ENCODE data around the gene ARL15.

The ARL15 gene

DNA sequence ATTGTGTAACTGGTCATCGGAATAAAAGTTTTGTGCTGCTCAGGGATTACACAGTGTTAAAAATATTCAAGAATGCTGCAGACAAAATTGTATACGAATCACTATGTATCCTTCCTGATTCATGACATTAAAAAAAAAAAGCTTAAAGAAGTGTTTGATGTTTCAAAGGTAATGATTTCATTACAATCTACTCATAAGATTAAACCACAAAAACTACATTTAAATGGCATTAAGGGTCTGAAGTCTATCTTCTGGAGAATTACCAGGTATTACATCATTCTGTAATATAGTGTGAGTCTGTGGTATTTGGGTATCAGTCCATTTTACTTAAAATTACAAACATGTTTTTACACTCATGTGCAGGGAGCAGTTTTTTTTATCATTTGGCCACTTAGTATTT, 425.5 kb downstream of the ARL15 start:
- Histone ChIP-seq H2BK5ac (ENCODE audit: low read depth, low read length, poor library complexity) (no peak overlapping the region), H2AK5ac (ENCODE audit: low read length) (no peak overlapping the region), H3K4ac (ENCODE audit: low read depth, low read length) (no peak overlapping the region), H3K18ac (ENCODE audit: low read length) (no peak overlapping the region), H3K4me1 (ENCODE audit: control insufficient read depth in 1 of 2, insufficient read depth in 2 of 2, low read length in 2 of 2) (no peaks in the 10 kb centered on the region), H3K27ac (ENCODE audit: low read depth, low read length) (no peak overlapping the region), H4K12ac (ENCODE audit: low read depth, low read length) (no peak overlapping the region), H3K79me2 (ENCODE audit: control insufficient read depth, insufficient read depth, low read length, poor library complexity) (no peaks in the 10 kb centered on the region), H4K91ac (ENCODE audit: low read depth, low read length) (no peak overlapping the region), H3K9me3 (ENCODE audit: insufficient read depth, low read depth, low read length) (no peaks in the 10 kb centered on the region), H3K23ac (ENCODE audit: low read length) (no peak overlapping the region), H4K8ac (ENCODE audit: low read depth, low read length) (no peak overlapping the region), H2AFZ (ENCODE audit: insufficient read depth, low read length, poor library complexity) (no peak overlapping the region), H3K27me3 (ENCODE audit: insufficient read depth, low read length) (no peaks in the 10 kb centered on the region), H3K4me2 (ENCODE audit: low read length) (no peak overlapping the region), H3K14ac (ENCODE audit: low read length) (no peak overlapping the region), H3K4me3 (ENCODE audit: low read depth, low read length) (no peak overlapping the region), H3K36me3 (ENCODE audit: control insufficient read depth in 1 of 2, insufficient read depth in 2 of 2, low read length in 2 of 2) (no peaks in the 10 kb centered on the region), H3K9ac (ENCODE audit: low read length) (no peak overlapping the region), H2BK12ac (ENCODE audit: low read length) (no peak overlapping the region), H3K79me1 (ENCODE audit: low read length) (no peaks in the 10 kb centered on the region), H2BK120ac (ENCODE audit: insufficient read depth, low read length, poor library complexity) (no peak overlapping the region)
- WGBS (ENCODE audit: extremely low coverage, insufficient coverage, insufficient read length) = no CpG with 5 or more reads among the region's 2 CpGs
- DNase-seq = no peak

GRCh38 chr5:53884417-53884816, 426.0 kb downstream of the ARL15 start:
- Histone ChIP-seq H2AFZ (ENCODE audit: insufficient read depth, low read length, poor library complexity) (no peak overlapping the region), H3K79me2 (ENCODE audit: control insufficient read depth, insufficient read depth, low read length, poor library complexity) (no peaks in the 10 kb centered on the region), H3K4me1 (ENCODE audit: control insufficient read depth in 1 of 2, insufficient read depth in 2 of 2, low read length in 2 of 2) (no peaks in the 10 kb centered on the region), H2BK5ac (ENCODE audit: low read depth, low read length, poor library complexity) (no peak overlapping the region), H3K23ac (ENCODE audit: low read length) (no peak overlapping the region), H2BK120ac (ENCODE audit: insufficient read depth, low read length, poor library complexity) (no peak overlapping the region), H3K4ac (ENCODE audit: low read depth, low read length) (no peak overlapping the region), H3K27ac (ENCODE audit: low read depth, low read length) (no peak overlapping the region), H4K91ac (ENCODE audit: low read depth, low read length) (no peak overlapping the region), H2AK5ac (ENCODE audit: low read length) (no peak overlapping the region), H3K9ac (ENCODE audit: low read length) (no peak overlapping the region), H4K12ac (ENCODE audit: low read depth, low read length) (no peak overlapping the region), H2BK12ac (ENCODE audit: low read length) (no peak overlapping the region), H3K4me3 (ENCODE audit: low read depth, low read length) (no peak overlapping the region), H3K27me3 (ENCODE audit: insufficient read depth, low read length) (no peaks in the 10 kb centered on the region), H3K9me3 (ENCODE audit: insufficient read depth, low read depth, low read length) (no peaks in the 10 kb centered on the region), H3K36me3 (ENCODE audit: control insufficient read depth in 1 of 2, insufficient read depth in 2 of 2, low read length in 2 of 2) (no peaks in the 10 kb centered on the region), H4K8ac (ENCODE audit: low read depth, low read length) (no peak overlapping the region), H3K18ac (ENCODE audit: low read length) (no peak overlapping the region), H3K14ac (ENCODE audit: low read length) (no peak overlapping the region), H3K4me2 (ENCODE audit: low read length) (no peak overlapping the region), H3K79me1 (ENCODE audit: low read length) (no peaks in the 10 kb centered on the region)
- no peak for DNase-seq
- no CpG with 5 or more reads among the region's 14 CpGs for WGBS (ENCODE audit: extremely low coverage, insufficient coverage, insufficient read length)

GRCh38 chr5:53882676-53883031, 427.7 kb downstream of the ARL15 start:
- no peak overlapping the region for H2AK5ac ChIP-seq (ENCODE audit: low read length)
- H3K27me3 ChIP-seq (ENCODE audit: insufficient read depth, low read length) = no peaks in the 10 kb centered on the region
- H3K27ac ChIP-seq (ENCODE audit: low read depth, low read length) = no peak overlapping the region
- H3K79me1 ChIP-seq (ENCODE audit: low read length) = no peaks in the 10 kb centered on the region
- no peak overlapping the region for H3K4ac ChIP-seq (ENCODE audit: low read depth, low read length)
- H2AFZ ChIP-seq (ENCODE audit: insufficient read depth, low read length, poor library complexity) = no peak overlapping the region
- no peak for DNase-seq
- no peak overlapping the region for H3K23ac ChIP-seq (ENCODE audit: low read length)
- no peaks in the 10 kb centered on the region for H3K9me3 ChIP-seq (ENCODE audit: insufficient read depth, low read depth, low read length)
- no peaks in the 10 kb centered on the region for H3K79me2 ChIP-seq (ENCODE audit: control insufficient read depth, insufficient read depth, low read length, poor library complexity)
- no peak overlapping the region for H2BK120ac ChIP-seq (ENCODE audit: insufficient read depth, low read length, poor library complexity)
- H2BK12ac ChIP-seq (ENCODE audit: low read length) = no peak overlapping the region
- no peak overlapping the region for H3K4me3 ChIP-seq (ENCODE audit: low read depth, low read length)
- no peak overlapping the region for H4K12ac ChIP-seq (ENCODE audit: low read depth, low read length)
- H3K9ac ChIP-seq (ENCODE audit: low read length) = no peak overlapping the region
- no peak overlapping the region for H4K8ac ChIP-seq (ENCODE audit: low read depth, low read length)
- no peak overlapping the region for H3K18ac ChIP-seq (ENCODE audit: low read length)
- no peaks in the 10 kb centered on the region for H3K4me1 ChIP-seq (ENCODE audit: control insufficient read depth in 1 of 2, insufficient read depth in 2 of 2, low read length in 2 of 2)
- no peak overlapping the region for H2BK5ac ChIP-seq (ENCODE audit: low read depth, low read length, poor library complexity)
- no peaks in the 10 kb centered on the region for H3K36me3 ChIP-seq (ENCODE audit: control insufficient read depth in 1 of 2, insufficient read depth in 2 of 2, low read length in 2 of 2)
- no peak overlapping the region for H4K91ac ChIP-seq (ENCODE audit: low read depth, low read length)
- no peak overlapping the region for H3K4me2 ChIP-seq (ENCODE audit: low read length)
- no peak overlapping the region for H3K14ac ChIP-seq (ENCODE audit: low read length)

GRCh38 chr5:53882006-53882675, 428.2 kb downstream of the ARL15 start:
- WGBS (ENCODE audit: extremely low coverage, insufficient coverage, insufficient read length) = no CpG with 5 or more reads among the region's 1 CpG
- Histone ChIP-seq H3K14ac (ENCODE audit: low read length) (no peak overlapping the region), H3K9me3 (ENCODE audit: insufficient read depth, low read depth, low read length) (no peaks in the 10 kb centered on the region), H2BK12ac (ENCODE audit: low read length) (no peak overlapping the region), H4K12ac (ENCODE audit: low read depth, low read length) (no peak overlapping the region), H2AFZ (ENCODE audit: insufficient read depth, low read length, poor library complexity) (no peak overlapping the region), H3K27ac (ENCODE audit: low read depth, low read length) (no peak overlapping the region), H2BK120ac (ENCODE audit: insufficient read depth, low read length, poor library complexity) (no peak overlapping the region), H3K9ac (ENCODE audit: low read length) (no peak overlapping the region), H3K4me3 (ENCODE audit: low read depth, low read length) (no peak overlapping the region), H3K18ac (ENCODE audit: low read length) (no peak overlapping the region), H3K79me1 (ENCODE audit: low read length) (no peaks in the 10 kb centered on the region), H3K4me1 (ENCODE audit: control insufficient read depth in 1 of 2, insufficient read depth in 2 of 2, low read length in 2 of 2) (no peaks in the 10 kb centered on the region), H3K27me3 (ENCODE audit: insufficient read depth, low read length) (no peaks in the 10 kb centered on the region), H4K91ac (ENCODE audit: low read depth, low read length) (no peak overlapping the region), H3K79me2 (ENCODE audit: control insufficient read depth, insufficient read depth, low read length, poor library complexity) (no peaks in the 10 kb centered on the region), H3K4me2 (ENCODE audit: low read length) (no peak overlapping the region), H2AK5ac (ENCODE audit: low read length) (no peak overlapping the region), H2BK5ac (ENCODE audit: low read depth, low read length, poor library complexity) (no peak overlapping the region), H3K23ac (ENCODE audit: low read length) (no peak overlapping the region), H3K36me3 (ENCODE audit: control insufficient read depth in 1 of 2, insufficient read depth in 2 of 2, low read length in 2 of 2) (no peaks in the 10 kb centered on the region), H4K8ac (ENCODE audit: low read depth, low read length) (no peak overlapping the region), H3K4ac (ENCODE audit: low read depth, low read length) (no peak overlapping the region)
- no peak for DNase-seq

Data from trophoblast cell (in vitro differentiated cells and primary cell).